Gastrocnemius medialis (tissue), 4 donors: Measurements from ENCODE around the gene MRPL42. TPM values are rescaled to one million over a fixed set of nuclear protein-coding genes. Genes with fewer than 3 reads are reported as not detected.

Source experiments
- ATAC-seq, 2 donors: fragments of 150-250 bp; one replicate each; pipeline ENCODE4 v1.9.1; 2016
- DNase-seq, 2 donors: peaks; one replicate each; pipeline ENCODE4 v3.0.0-alpha.2; 2019
- H3K27ac ChIP-seq, 4 donors: fragments of 200-600 bp; sonication (generic); 1 replicate in 1 of 4; 2 replicates in 3 of 4; pipeline ENCODE4 v1.5.1; 2016 to 2018; ENCODE audit warnings: mild to moderate bottlenecking in 2 of 4, moderate library complexity in 1 of 4
- H3K27me3 ChIP-seq, 3 donors: fragments of 200-600 bp; sonication (generic) in 2 of 3; 1 replicate in 1 of 3; 2 replicates in 2 of 3; pipeline versions ENCODE4 v1.5.1 to v1.6.0; 2016 to 2019; ENCODE audit warnings: mild to moderate bottlenecking in 1 of 3, moderate library complexity in 1 of 3
- H3K36me3 ChIP-seq, 2 donors: fragments of 200-600 bp; sonication (generic) in 1 of 2; one replicate each; pipeline ENCODE4 v1.5.1; 2017 to 2018
- H3K4me1 ChIP-seq, 2 donors: fragments of 200-600 bp; sonication (generic) in 1 of 2; one replicate each; pipeline ENCODE4 v1.5.1; 2016 to 2017; ENCODE audit warnings: mild to moderate bottlenecking in 2 of 2
- H3K4me3 ChIP-seq, 4 donors: fragments of 200-600 bp; sonication (generic) in 3 of 4; 1 replicate in 1 of 4; 2 replicates in 3 of 4; pipeline ENCODE4 v1.5.1; 2016 to 2019; ENCODE audit warnings: mild to moderate bottlenecking in 2 of 4
- H3K9me3 ChIP-seq, 3 donors: fragments of 200-600 bp; sonication (generic) in 2 of 3; 1 replicate in 1 of 3; 2 replicates in 2 of 3; pipeline ENCODE4 v1.5.1; 2016 to 2019
- CTCF ChIP-seq, 5 experiments: fragments of 450-650 bp in 3 of 5; fragments of 200-600 bp in 2 of 5; sonication (generic) in 2 of 5; IDR thresholded peaks in 4 of 5; conservative IDR thresholded peaks in 1 of 5; 1 replicate in 4 of 5; 2 replicates in 1 of 5; pipeline ENCODE4 v1.5.1; 2016 to 2019; ENCODE audit warnings: antibody characterized with exemption in 5 of 5, mild to moderate bottlenecking in 3 of 5, moderate library complexity in 3 of 5
- POLR2A ChIP-seq, 2 donors: fragments of 450-650 bp; IDR thresholded peaks; one replicate each; pipeline ENCODE4 v1.6.1; 2017; ENCODE audit warnings: antibody characterized with exemption in 2 of 2, mild to moderate bottlenecking in 2 of 2, moderate library complexity in 2 of 2
- in situ Hi-C, 4 donors: fragments of 200-750 bp; cut with MboI; loops; one replicate each; pipeline versions ENCODE4 v1.15.0 to v1.8.0; 2017; ENCODE audit warnings: low sequenced_read_pairs in 4 of 4
- intact Hi-C: fragments of 100-400 bp; cut with DNase I; formaldehyde crosslinking; loops from one replicate; pipeline ENCODE4 v1.15.1; 2023; ENCODE audit warnings: low total_unique reads
- total RNA-seq, 4 donors: library from RNA; depleted of rRNA; stranded (reverse); fragments of >200 nt; gene quantifications; one replicate each; pipeline versions ENCODE4 v1.1.0 to v1.2.3, GENCODE V29; 2016

The MRPL42 gene
- total RNA-seq, 4 donors from 2014 or later = 14.0 to 44.6 (median 34.8) TPM

GRCh38 chr12:93521225-93522080 lies 54.1 kb downstream of the MRPL42 start:
- H3K4me3 ChIP-seq = no peak overlapping the region
- H3K27ac ChIP-seq = no peak overlapping the region
- DNase-seq = no peak
- H3K4me1 ChIP-seq = no peaks in the 10 kb centered on the region
- no peaks in the 10 kb centered on the region for H3K36me3 ChIP-seq
- in situ Hi-C loops (no loop called here), intact Hi-C loops (no loop called here)
- no peaks in the 10 kb centered on the region for H3K9me3 ChIP-seq
- no peak for ATAC-seq
- H3K27me3 ChIP-seq = no peaks in the 10 kb centered on the region
- no peak for TF ChIP-seq CTCF (IDR thresholded peaks at IDR 0.05 in 4 of 5, conservative IDR thresholded peaks at IDR 0.05 in 1 of 5)
- no peak for TF ChIP-seq POLR2A (IDR thresholded peaks at IDR 0.05)

- Histone ChIP-seq H3K36me3 (no peaks in the 10 kb centered on the region), H3K9me3 (no peaks in the 10 kb centered on the region), H3K4me1 (no peaks in the 10 kb centered on the region), H3K27ac (no peak overlapping the region), H3K27me3 (no peaks in the 10 kb centered on the region), H3K4me3 (no peak overlapping the region)
- DNase-seq = no peak
- TF ChIP-seq CTCF (IDR thresholded peaks at IDR 0.05 in 4 of 5, conservative IDR thresholded peaks at IDR 0.05 in 1 of 5) = no peak
- TF ChIP-seq POLR2A (IDR thresholded peaks at IDR 0.05) = no peak
- in situ Hi-C loops (no loop called here), intact Hi-C loops (no loop called here)
- ATAC-seq = no peak
Observed at GRCh38 chr12:93524386-93525133, 57.2 kb downstream of the MRPL42 start.

- Histone ChIP-seq H3K9me3 (no peaks in the 10 kb centered on the region), H3K4me1 (no peaks in the 10 kb centered on the region), H3K4me3 (no peak overlapping the region), H3K27me3 (no peaks in the 10 kb centered on the region), H3K36me3 (no peaks in the 10 kb centered on the region), H3K27ac (no peak overlapping the region)
- in situ Hi-C loops = no loop called here
- no peak for TF ChIP-seq POLR2A (IDR thresholded peaks at IDR 0.05)
- TF ChIP-seq CTCF (IDR thresholded peaks at IDR 0.05 in 4 of 5, conservative IDR thresholded peaks at IDR 0.05 in 1 of 5) = no peak
- DNase-seq (no peak), ATAC-seq (no peak)
- intact Hi-C loops = no loop called here
Observed at GRCh38 chr12:93526786-93527428, 59.6 kb downstream of the MRPL42 start.

- ATAC-seq = no peak
- DNase-seq = no peak
- no peak overlapping the region for H3K27ac ChIP-seq
- H3K27me3 ChIP-seq = no peaks in the 10 kb centered on the region
- in situ Hi-C loops = no loop called here
- intact Hi-C loops = no loop called here
- TF ChIP-seq POLR2A (IDR thresholded peaks at IDR 0.05) = no peak
- no peak for TF ChIP-seq CTCF (IDR thresholded peaks at IDR 0.05 in 4 of 5, conservative IDR thresholded peaks at IDR 0.05 in 1 of 5)
- H3K4me1 ChIP-seq = no peaks in the 10 kb centered on the region
- no peaks in the 10 kb centered on the region for H3K9me3 ChIP-seq
- no peaks in the 10 kb centered on the region for H3K36me3 ChIP-seq
- no peak overlapping the region for H3K4me3 ChIP-seq
Observed at GRCh38 chr12:93530358-93530757, 63.0 kb downstream of the MRPL42 start.
